Measurements from ENCODE around the gene INSC. TPM values are rescaled to one million over a fixed set of nuclear protein-coding genes. Genes with fewer than 3 reads are reported as not detected.

The INSC gene
- total RNA-seq, 1 donor = under 0.01 TPM

DNA sequence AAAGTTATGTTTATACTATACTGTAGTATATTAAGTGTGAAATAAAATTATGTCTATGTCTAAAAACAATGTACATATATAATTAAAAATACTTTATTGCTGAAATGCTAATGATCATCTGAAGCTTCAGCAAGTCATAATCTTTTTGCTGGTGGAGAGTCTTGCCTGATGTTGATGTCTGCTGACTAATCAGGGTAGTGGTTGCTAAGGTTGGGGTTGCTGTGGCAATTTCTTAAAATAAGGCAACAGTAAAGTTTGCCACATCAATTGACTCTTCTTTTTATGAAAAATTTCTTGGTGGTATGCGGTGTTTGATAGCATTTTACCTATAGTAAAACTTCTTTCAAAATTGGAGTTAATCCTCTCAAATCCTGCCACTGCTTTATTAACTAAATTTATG lies 21.4 kb downstream of the INSC start:
- TF ChIP-seq, protein P1, sequence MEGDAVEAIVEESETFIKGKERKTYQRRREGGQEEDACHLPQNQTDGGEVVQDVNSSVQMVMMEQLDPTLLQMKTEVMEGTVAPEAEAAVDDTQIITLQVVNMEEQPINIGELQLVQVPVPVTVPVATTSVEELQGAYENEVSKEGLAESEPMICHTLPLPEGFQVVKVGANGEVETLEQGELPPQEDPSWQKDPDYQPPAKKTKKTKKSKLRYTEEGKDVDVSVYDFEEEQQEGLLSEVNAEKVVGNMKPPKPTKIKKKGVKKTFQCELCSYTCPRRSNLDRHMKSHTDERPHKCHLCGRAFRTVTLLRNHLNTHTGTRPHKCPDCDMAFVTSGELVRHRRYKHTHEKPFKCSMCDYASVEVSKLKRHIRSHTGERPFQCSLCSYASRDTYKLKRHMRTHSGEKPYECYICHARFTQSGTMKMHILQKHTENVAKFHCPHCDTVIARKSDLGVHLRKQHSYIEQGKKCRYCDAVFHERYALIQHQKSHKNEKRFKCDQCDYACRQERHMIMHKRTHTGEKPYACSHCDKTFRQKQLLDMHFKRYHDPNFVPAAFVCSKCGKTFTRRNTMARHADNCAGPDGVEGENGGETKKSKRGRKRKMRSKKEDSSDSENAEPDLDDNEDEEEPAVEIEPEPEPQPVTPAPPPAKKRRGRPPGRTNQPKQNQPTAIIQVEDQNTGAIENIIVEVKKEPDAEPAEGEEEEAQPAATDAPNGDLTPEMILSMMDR (IDR thresholded peaks at IDR 0.05; ENCODE audit: insufficient read depth, low read depth, low read length) = no peak

DNA sequence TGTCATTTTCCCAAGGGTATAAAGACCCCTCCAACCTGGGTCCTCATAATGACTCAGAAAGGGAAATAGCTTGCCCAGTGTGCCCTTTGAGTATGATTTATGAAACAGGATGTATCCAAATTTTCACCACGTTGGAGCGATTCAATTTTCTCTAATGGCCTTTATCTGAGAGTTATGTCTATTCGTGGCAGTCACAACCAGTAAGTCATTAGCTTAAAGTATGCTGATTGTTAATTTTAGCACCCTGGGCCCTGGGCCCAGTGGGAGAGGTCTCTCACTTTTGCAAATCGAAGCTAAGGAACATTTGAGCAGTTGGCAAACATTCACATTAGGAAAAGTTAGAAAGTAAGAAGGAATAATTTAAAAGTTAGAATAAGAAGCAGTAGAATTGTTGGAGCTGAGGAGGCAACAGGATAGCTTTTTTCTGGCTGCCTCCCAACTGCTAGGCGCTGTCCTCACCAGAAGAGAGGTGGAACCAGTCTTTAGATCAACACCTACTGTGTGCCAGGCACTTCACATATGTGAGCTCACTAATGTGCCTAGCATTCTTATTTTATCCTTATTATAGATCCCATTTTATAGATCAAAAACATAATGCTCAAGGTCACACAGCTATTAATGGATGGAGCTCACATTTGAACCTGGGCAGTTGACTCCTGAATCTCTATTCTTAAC lies 24.5 kb downstream of the INSC start:
- DNase-seq (ENCODE audit: low read depth) = no peak
- TF ChIP-seq, protein P1 (IDR thresholded peaks at IDR 0.05; ENCODE audit: insufficient read depth, low read depth, low read length) = no peak
- no peak overlapping the region for H3K4me3 ChIP-seq (ENCODE audit: low read depth, low read length)

More for the DNA sequence above, 21.4 kb downstream of the INSC start:
- no peak overlapping the region for H3K4me3 ChIP-seq (ENCODE audit: low read depth, low read length)
- DNase-seq (ENCODE audit: low read depth) = no peak

DNA sequence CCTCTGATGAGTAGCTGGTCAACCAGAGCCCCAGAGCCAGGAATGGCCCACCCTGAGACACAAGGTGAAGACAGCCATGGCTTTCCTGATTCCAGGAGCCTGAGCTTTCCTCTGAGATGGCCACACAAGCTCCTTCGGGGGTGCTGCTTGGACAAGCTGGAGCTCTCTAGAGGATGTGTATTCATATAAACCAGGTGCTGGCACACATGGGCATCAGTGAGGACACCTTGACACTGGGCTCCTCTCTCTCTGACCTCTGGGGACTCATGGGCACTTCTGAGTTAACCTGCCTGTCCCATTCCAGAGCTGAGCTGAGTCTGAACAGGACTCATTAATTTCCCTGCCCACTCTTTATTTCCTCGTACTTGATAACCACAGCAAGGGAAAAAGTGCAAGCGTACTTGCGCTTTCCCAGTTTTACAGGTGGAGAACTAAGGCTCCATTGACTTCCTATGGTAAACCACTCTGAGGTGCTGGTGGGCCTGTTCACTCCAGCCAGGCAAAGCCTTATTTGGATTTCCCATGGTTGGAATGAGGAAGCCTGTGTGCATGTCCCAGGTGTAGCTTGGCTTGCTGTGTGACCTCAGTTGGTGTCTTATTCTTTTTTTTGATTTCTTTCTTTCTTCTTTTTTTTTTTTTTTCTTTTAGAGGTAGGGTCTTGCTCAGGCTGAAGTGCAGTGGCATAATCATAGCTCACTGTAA lies 25.4 kb downstream of the INSC start:
- TF ChIP-seq, protein P1 (IDR thresholded peaks at IDR 0.05; ENCODE audit: insufficient read depth, low read depth, low read length) = no peak
- no peak for DNase-seq (ENCODE audit: low read depth)

DNA sequence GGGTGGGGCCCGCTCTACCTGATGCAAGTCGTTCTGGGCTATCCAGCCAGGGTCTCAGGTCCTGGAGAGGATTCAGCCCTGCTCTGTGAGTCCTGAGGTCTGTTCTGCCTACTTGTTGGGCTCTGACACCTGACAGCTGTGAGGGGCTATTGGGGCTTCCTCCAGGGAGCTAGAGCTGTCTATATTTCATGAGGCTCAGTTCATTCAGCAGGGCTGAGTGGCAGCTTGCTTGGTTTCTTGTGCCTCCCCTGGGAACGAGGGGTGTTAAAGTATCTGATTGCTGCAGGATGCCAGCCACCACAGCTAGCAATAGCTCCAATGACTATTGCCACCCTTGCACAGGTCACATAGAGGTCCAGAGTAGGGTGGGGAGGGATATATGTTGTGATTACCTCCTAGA lies 26.7 kb downstream of the INSC start:
- no peak overlapping the region for H3K4me3 ChIP-seq (ENCODE audit: low read depth, low read length)
- TF ChIP-seq, protein P1 (IDR thresholded peaks at IDR 0.05; ENCODE audit: insufficient read depth, low read depth, low read length) = no peak
- no peak for DNase-seq (ENCODE audit: low read depth)

More for the DNA sequence above, 25.4 kb downstream of the INSC start:
- no peak overlapping the region for H3K4me3 ChIP-seq (ENCODE audit: low read depth, low read length)

DNA sequence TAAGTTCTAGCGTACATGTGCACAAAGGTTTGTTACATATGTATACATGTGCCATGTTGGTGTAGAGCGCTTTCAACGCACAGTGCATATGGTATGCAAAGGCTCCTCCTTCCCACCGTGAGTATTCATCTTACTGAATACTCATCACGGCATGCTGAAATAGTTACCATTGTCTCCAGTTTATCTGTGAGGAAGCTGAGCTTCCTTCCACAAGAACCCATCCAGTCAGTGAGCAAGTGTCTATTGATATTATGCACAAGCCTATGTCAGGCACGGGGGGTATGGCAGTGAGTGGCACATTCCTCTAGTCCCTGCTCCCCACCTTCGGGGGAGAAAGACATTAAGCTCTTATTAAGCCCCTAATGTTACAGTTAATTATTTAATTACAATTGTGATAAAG lies 28.1 kb downstream of the INSC start:
- TF ChIP-seq, protein P1 (IDR thresholded peaks at IDR 0.05; ENCODE audit: insufficient read depth, low read depth, low read length) = no peak
- no peak overlapping the region for H3K4me3 ChIP-seq (ENCODE audit: low read depth, low read length)
- DNase-seq (ENCODE audit: low read depth) = no peak

DNA sequence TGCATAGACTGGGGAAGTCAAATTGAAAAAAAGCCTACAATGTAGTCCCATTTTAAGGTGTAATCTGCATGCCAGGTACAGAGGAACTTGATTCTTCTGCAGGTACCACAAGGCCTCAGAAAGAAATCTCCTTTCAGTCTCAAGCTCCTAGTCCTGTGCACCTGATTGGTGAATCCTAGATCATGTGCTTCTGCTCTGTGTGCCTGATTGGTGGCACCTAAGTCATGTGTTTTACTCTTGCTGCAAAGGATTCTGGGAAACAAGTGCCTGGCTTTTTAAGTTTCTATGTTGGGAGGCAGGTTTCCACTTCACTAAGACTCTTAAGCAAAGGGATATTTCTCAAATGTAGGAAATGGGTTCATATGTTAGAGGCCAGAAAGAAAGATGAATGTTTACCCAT lies 29.1 kb downstream of the INSC start:
- H3K4me3 ChIP-seq (ENCODE audit: low read depth, low read length) = no peak overlapping the region
- TF ChIP-seq, protein P1 (IDR thresholded peaks at IDR 0.05; ENCODE audit: insufficient read depth, low read depth, low read length) = no peak
- DNase-seq (ENCODE audit: low read depth) = no peak

All from fibroblast of villous mesenchyme (primary cell).